ENCODE data around the gene THAP7.
"Not testable (repeated sequence)": the region's sequence is repeated elsewhere in the genome, so short reads cannot be mapped to it uniquely, and the experiment has no call there.

THAP7 gene

GRCh38 chr22:21001601-21002325 lies at the start of gene THAP7:
THAP7 (minus strand) TSS chr22:21002118; CDS start chr22:21001911, 207 bp downstream.
- no peak for TF ChIP-seq CTCF (IDR thresholded peaks at IDR 0.05; ENCODE audit: low read depth, low read length, missing control alignments)
- H3K4me3 ChIP-seq (replicated peaks; ENCODE audit: low read depth, low read length) = peak within 1 kb of the TSS; percentile 83
- peak; percentile 66 for DNase-seq (ENCODE audit: extremely low read depth, low read depth)

GRCh38 chr22:21051145-21051830 lies 49.4 kb upstream of the THAP7 start:
- no peak for DNase-seq (ENCODE audit: extremely low read depth, low read depth)
- TF ChIP-seq CTCF (IDR thresholded peaks at IDR 0.05; ENCODE audit: low read depth, low read length, missing control alignments) = no peak
- no peak overlapping the region for H3K4me3 ChIP-seq (replicated peaks; ENCODE audit: low read depth, low read length)

GRCh38 chr22:21048965-21049364 lies 47.0 kb upstream of the THAP7 start:
- not testable (repeated sequence) for H3K4me3 ChIP-seq (replicated peaks; ENCODE audit: low read depth, low read length); DNase-seq (ENCODE audit: extremely low read depth, low read depth)

- DNase-seq (ENCODE audit: extremely low read depth, low read depth); H3K4me3 ChIP-seq (replicated peaks; ENCODE audit: low read depth, low read length): not testable (repeated sequence)
Observed at GRCh38 chr22:21048448-21048847, 46.5 kb upstream of the THAP7 start.

GRCh38 chr22:21047730-21048129 lies 45.8 kb upstream of the THAP7 start:
- no peak for DNase-seq (ENCODE audit: extremely low read depth, low read depth)
- TF ChIP-seq CTCF (IDR thresholded peaks at IDR 0.05; ENCODE audit: low read depth, low read length, missing control alignments) = no peak
- H3K4me3 ChIP-seq (replicated peaks; ENCODE audit: low read depth, low read length) = no peak overlapping the region

GRCh38 chr22:21047035-21047661 lies 45.2 kb upstream of the THAP7 start:
- no peak for TF ChIP-seq CTCF (IDR thresholded peaks at IDR 0.05; ENCODE audit: low read depth, low read length, missing control alignments)
- DNase-seq (ENCODE audit: extremely low read depth, low read depth) = no peak
- no peak overlapping the region for H3K4me3 ChIP-seq (replicated peaks; ENCODE audit: low read depth, low read length)

- peak; percentile 66 for DNase-seq (ENCODE audit: extremely low read depth, low read depth)
- no peak for TF ChIP-seq CTCF (IDR thresholded peaks at IDR 0.05; ENCODE audit: low read depth, low read length, missing control alignments)
- H3K4me3 ChIP-seq (replicated peaks; ENCODE audit: low read depth, low read length) = peak within 1 kb of the TSS; percentile 42
Observed at GRCh38 chr22:21045585-21046294, 43.8 kb upstream of the THAP7 start, which contains the start of gene LRRC74B. LRRC74B (plus strand) TSS chr22:21045946; CDS start chr22:21045987, 41 bp downstream.

Data from HFF-Myc (cell line).